HG03103 (cell line): ENCODE data around the gene TEX38.
"Not testable (repeated sequence)": the region's sequence is repeated elsewhere in the genome, so short reads cannot be mapped to it uniquely, and the experiment has no call there.

Experiments used
- ATAC-seq: cut with Tn5 transposase; IDR thresholded peaks from one replicate; pipeline ENCODE4 v1.9.1; 2021; ENCODE audit warnings: low read depth; ENCODE audit not compliant: unreplicated experiment

The TEX38 gene

DNA sequence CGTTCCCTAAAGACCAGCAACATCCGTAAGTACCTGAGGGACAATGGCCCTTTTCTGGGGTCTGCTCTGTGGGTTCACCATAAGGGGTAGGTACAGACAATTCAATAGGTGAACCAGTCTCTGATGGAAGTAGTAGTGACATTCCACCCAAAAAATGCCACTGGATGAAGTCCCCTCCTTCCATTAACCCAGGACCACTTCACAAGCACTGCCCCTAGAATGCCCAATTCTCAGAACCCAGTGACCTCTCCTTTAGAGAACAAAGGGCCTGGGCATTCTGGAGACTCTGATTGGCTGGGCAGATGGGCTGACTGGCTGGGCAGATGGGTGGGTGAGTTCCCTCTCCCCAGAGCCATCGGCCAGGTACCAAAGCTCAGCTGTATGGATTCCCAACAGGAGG is at the start of gene TEX38:
Gene TEX38 (plus strand): TSS at position 301 of the 400 bp plus-strand sequence. CDS start 81 bp downstream, at position 382.
- no peak for ATAC-seq

- ATAC-seq, result no peak
Observed at GRCh38 chr1:46621930-46622329, 49.7 kb upstream of the TEX38 start.

DNA sequence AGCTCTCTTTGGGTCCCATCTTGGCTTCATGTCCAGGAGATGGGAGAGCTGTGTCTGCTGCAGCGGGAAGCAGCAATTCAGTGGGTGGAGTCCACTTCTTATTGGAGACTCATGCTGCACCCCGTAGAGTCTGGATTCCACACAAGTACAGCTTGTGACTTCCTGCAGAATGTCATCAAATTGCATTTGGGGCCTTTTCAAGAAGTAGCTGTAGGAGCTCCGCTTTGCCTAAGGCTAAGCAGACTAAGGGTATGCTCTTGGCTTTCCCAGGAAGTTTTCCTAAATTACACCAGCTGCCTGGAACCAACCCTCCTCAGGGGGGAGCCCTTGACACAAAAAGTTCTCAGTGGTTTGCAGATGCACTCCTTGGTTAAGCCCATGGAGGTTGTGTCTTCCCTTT is 49.3 kb upstream of the TEX38 start:
- no peak for ATAC-seq

DNA sequence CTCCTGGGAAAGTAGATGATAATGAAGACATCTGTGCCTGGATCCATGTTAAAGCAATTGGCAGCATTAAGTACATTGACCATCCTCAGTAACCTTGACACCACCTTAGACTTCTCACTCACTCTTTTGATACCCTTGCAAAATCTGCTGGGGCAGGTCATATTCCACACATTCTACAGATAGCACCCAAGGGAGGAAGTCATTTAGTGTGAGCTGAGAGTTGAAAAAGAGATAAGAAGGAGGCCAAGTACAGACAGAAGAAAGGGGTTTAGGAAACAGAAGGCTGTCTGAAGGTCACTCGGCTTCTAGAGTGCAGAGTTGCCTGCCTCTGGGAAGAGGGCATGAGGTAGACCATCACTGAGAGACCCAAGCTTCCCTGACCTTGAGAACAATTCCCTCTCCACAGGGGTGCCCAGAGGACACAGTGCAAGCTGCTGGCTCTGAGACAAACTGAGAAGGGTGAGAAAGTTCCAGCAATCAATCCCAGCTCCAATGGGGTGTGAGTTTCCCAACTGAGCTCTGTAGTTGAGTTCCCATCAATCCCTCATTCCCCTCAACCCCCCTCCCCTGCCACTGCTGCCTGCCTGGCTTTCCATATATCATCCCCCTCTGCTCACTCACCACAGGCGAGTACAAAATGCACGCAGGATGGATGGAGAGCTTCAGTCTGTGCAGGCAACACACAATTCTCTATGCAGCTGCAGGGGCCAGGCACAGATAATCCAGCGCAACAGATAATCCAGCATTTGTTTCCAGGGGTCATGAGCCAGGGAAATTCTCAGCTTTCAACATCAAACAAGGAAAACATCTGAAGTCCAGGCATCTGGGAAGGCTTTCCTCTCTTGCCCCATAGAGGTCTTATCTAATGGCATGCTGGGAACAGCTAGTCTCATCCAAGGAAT is 47.7 kb upstream of the TEX38 start:
- ATAC-seq, result no peak

DNA sequence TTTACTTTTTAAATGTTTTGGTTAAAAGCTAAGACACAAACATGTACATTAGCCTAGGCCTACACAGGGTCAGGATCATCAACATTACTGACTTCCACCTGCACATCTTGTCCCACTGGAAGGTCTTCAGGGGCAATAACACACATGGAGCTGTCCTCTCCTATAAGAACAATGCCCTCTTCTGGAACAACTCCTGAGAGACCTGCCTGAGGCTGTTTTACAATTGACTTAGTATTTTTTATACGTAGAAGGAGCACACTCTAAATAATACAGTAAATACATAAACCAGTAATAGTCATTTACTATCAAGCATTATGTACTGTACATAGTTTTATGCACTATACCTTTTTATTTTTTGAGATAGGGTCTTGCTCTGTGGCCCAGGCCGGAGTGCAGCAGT is 40.9 kb upstream of the TEX38 start:
- ATAC-seq, result no peak

GRCh38 chr1:46635205-46635604 is 36.4 kb upstream of the TEX38 start:
- no peak for ATAC-seq

GRCh38 chr1:46637444-46638083 is 34.1 kb upstream of the TEX38 start:
- ATAC-seq, result no peak

- ATAC-seq, result no peak
Observed at GRCh38 chr1:46638921-46639320, 32.7 kb upstream of the TEX38 start.

DNA sequence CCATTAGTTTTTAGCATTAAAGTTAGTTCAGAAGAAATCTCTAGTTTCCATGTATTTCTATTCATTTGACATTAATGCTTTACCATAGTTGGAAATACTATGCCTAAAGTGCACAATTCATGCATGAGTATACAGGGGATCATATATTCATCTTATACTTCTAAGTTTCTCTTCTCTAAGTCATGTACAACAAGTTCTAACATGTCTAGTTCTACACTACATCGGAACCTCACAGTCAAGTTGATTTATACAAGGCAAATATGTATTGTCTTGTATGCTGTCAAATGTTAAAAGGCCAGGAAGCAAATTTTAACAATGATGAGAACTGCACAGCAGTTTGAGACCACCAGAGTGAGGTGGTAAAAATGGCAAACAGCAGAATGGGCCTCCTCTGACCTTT is 32.1 kb upstream of the TEX38 start:
- ATAC-seq, result no peak

DNA sequence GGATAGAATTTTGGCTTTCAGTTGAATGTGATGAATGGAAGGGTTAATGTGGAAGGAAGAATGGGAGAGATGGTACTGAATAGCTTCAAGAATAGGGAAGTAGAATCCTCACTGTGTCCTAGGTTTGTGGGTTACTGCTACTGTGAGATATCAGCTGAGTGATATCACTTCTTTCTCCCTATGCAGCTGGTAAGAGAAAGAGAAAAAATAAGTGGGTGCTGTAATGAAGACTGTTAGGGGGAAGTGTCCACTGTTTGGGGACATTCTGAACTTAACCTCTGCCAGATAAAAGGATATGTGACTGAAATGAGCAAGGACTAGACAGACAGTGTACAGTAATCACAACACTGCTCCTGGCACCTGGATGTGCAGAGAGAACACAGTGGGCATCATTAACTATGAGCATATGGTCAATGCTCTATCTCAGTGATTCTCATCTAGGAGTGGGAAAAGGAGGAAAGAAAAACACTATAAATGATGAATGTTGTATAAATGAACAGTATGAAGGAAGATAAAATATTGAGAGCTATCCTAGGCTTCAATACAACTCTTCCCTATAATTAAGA is 29.5 kb upstream of the TEX38 start:
- ATAC-seq, result no peak

DNA sequence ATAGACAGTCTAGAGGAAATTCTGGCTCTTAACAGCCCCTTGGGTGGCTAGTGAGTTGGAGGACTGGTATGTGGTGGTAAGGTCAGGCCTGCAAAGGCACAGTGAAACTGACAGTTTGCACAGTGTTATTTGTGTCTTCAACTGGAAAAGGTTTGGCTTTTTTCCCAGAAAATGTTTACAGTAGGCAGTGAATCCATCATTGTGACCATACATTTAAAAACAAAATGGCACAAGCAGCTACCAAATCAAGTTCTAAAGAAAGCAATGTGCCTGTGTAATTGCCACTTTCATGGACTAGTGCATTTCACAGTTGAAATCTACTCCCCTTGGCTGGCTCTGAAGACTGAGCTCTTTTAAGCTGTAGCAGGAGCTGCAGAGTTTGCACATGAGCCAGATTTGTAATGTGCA is 28.3 kb upstream of the TEX38 start:
- no peak for ATAC-seq

- ATAC-seq, result no peak
Observed at GRCh38 chr1:46645815-46646214, 25.8 kb upstream of the TEX38 start.

DNA sequence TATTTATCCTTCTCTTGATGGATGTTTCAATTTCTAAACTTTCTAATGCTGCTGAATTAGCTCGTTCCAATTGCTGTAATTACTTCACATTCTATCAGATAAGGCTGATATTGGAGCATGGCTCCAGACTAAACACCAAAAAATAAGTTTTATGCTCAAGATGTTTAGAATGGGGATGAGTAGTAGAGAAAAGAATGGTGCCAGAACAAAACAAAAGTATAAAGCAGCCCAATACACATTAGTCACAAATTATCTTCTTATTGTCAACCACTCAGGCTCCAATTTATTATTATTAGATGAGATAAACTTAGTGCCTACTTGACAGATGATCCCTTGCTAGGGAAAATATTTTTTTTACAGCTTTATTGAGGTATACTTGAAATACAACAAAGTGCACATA is 25.3 kb upstream of the TEX38 start:
- no peak for ATAC-seq

GRCh38 chr1:46646844-46647243 is 24.8 kb upstream of the TEX38 start:
- no peak for ATAC-seq

DNA sequence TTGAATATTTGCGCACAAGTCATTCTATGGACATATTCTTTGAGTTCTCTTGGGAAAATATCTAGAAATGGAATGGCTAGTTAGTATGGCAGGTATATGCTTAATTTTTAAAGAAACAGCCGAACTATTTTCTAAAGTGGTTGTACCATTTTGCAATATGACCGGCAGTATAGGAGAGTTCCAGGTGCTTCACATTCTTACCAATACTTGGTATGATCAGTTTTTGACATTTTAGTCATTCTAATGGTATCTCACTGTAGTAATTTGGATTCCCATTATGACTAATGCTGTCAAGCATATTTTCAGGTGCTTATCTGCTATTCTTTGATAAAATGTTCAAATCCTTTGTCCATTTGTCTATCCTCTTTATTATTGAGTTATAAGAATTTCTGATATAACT is 24.0 kb upstream of the TEX38 start:
- ATAC-seq, result no peak

DNA sequence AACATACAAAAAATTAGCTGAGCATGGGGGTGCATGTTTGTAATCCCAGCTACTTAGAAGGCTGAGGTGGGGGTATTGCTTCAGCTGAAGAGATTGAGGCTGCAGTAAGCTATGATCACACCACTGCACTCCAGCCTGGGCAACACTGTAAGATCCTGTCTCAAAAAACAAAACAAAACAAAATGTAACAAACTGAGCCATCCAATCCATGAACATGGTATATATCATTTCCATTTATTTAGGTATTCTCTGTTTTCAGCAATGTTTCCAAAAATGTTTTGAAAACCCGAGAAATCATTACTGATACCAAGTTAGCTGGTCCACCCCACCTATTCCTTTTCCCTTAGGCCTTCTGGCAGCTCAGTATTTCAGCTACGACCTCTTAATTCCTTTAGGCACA is 21.9 kb upstream of the TEX38 start:
- no peak for ATAC-seq

- no peak for ATAC-seq
Observed at GRCh38 chr1:46650491-46650890, 21.2 kb upstream of the TEX38 start.

DNA sequence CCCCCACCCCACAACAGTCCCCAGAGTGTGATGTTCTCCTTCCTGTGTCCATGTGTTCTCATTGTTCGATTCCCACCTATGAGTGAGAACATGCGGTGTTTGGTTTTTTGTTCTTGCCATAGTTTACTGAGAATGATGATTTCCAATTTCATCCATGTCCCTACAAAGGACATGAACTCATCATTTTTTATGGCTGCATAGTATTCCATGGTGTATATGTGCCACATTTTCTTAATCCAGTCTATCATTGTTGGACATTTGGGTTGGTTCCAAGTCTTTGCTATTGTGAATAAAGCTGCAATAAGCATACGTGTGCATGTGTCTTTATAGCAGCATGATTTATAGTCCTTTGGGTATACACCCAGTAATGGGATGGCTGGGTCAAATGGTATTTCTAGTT is 20.5 kb upstream of the TEX38 start:
- ATAC-seq, result not testable (repeated sequence)

DNA sequence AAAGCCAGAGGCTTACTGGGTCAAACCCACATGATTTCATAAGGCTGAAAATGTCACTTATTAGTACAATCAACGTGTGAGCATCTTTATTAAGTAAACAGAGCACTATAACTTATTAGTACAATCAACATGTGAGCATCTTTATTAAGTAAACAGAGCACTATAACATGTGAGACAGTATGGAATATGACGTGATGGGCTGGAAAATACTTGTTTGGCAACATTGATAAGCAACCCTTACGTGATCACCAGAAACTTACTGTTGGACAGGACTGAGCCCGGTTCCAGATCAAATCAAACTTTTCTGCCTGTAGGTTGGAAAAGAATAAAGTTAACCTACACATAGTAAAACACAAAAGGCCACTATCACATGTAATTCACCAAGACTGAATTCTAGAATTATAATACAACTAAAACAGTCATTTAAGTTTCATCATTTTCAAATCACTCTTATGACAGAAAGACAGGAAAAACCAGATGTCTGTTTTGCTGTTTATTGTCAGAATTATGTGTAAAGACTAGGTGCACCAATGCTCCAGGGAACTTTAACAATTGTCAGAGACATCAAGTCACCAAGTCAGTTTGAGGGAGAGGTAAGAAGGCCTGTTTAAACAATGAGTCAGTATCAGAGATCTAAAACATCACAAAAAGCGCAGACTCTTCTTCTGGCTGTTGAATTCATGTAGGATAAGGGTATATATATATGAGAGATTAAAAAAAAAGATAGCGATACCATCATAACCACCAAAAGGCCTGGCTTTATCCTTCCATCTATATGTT is 19.1 kb upstream of the TEX38 start:
- no peak for ATAC-seq

- no peak for ATAC-seq
Observed at GRCh38 chr1:46653405-46653958, 18.2 kb upstream of the TEX38 start.

DNA sequence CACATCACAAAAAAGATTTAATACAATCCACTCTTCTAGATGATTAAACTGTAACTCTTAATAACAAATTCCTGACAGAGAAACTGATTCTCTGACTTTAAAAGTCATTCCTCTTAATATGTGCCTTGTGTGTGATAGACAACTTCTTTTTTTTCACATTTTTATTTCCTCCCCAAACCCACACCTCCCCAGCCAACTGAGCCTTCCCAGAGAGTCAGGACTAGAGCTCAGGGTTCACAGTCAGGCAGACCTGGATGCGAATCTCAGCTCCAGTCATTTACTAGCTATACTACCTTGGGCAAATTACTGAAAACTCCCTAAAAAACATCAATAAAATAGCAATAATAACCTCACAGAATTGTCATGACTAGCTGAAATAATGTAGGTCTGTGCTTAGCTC is 17.6 kb upstream of the TEX38 start:
- ATAC-seq, result no peak
